Transverse colon (tissue), 4 donors: ENCODE measurements around the gene ANKRD1. TPM values are rescaled to one million over a fixed set of nuclear protein-coding genes. Genes with fewer than 3 reads are reported as not detected.

Source experiments
- DNase-seq: peaks from one replicate; pipeline ENCODE4 v3.0.0-alpha.2; 2019
- H3K27ac ChIP-seq, 4 donors: fragments of 200-600 bp; sonication (generic); 2 replicates each; pipeline ENCODE4 v1.5.1; 2016 to 2018; ENCODE audit warnings: inconsistent platforms in 4 of 4
- H3K27me3 ChIP-seq: fragments of 200-600 bp; sonication (generic); 2 replicates; pipeline ENCODE4 v1.5.1; 2017; ENCODE audit warnings: inconsistent platforms
- H3K36me3 ChIP-seq, 4 donors: fragments of 200-600 bp; sonication (generic); 2 replicates each; pipeline ENCODE4 v1.5.1; 2017 to 2019; ENCODE audit warnings: inconsistent platforms in 4 of 4
- H3K4me1 ChIP-seq, 4 donors: fragments of 200-600 bp; sonication (generic); 2 replicates each; pipeline ENCODE4 v1.5.1; 2017 to 2020; ENCODE audit warnings: inconsistent platforms in 4 of 4
- H3K4me3 ChIP-seq, 4 donors: fragments of 200-600 bp; sonication (generic); 1 replicate in 1 of 4; 2 replicates in 3 of 4; pipeline versions ENCODE4 v1.5.1 to v1.6.1; 2017 to 2019; ENCODE audit warnings: inconsistent platforms in 4 of 4
- H3K9me3 ChIP-seq, 2 donors: fragments of 200-600 bp; sonication (generic); 2 replicates each; pipeline ENCODE4 v1.5.1; 2017 to 2019; ENCODE audit warnings: inconsistent platforms in 2 of 2
- CTCF ChIP-seq, 5 experiments: fragments of 200-600 bp in 3 of 5; fragments of 450-650 bp in 2 of 5; sonication (generic) in 3 of 5; IDR thresholded peaks; 1 replicate in 2 of 5; 2 replicates in 3 of 5; pipeline ENCODE4 v1.5.1; 2016 to 2017; ENCODE audit warnings: antibody characterized with exemption in 5 of 5, inconsistent platforms in 3 of 5, mild to moderate bottlenecking in 2 of 5, moderate library complexity in 1 of 5
- EP300 ChIP-seq: sonication (generic); formaldehyde crosslinking; IDR thresholded peaks from one replicate; pipeline ENCODE4 v1.6.1; 2017; ENCODE audit warnings: antibody characterized with exemption, low read depth
- POLR2A ChIP-seq: fragments of 450-650 bp; IDR thresholded peaks from one replicate; pipeline ENCODE4 v1.6.1; 2016; ENCODE audit warnings: antibody characterized with exemption, mild to moderate bottlenecking, moderate library complexity
- POLR2AphosphoS5 ChIP-seq, 3 donors: sonication (generic); formaldehyde crosslinking; IDR thresholded peaks; one replicate each; pipeline ENCODE4 v1.6.1; 2016; ENCODE audit warnings: antibody characterized with exemption in 3 of 3
- WGBS, 2 donors: methylation state at CpG; one replicate each; pipeline ENCODE4 v1.1.5; 2018; ENCODE audit warnings: low coverage in 1 of 2; 5-methylcytosine and 5-hydroxymethylcytosine counted together
- in situ Hi-C, 4 donors: fragments of 200-750 bp; cut with MboI; loops; one replicate each; pipeline versions ENCODE4 v1.15.0 to v1.15.1; 2017; ENCODE audit warnings: low sequenced_read_pairs in 3 of 4, low pct_ligation_motif_present in 1 of 4, low pct_unique_long_range_greater_than_20kb in 1 of 4
- intact Hi-C: fragments of 100-400 bp; cut with DNase I; formaldehyde crosslinking; loops from one replicate; pipeline ENCODE4 v1.15.1; 2023; ENCODE audit warnings: low total_unique reads
- total RNA-seq, 4 donors: library from RNA; depleted of rRNA; stranded (reverse); fragments of >200 nt; gene quantifications; one replicate each; pipeline ENCODE4 v1.1.0, GENCODE V29; 2016

Gene ANKRD1
- total RNA-seq, 4 donors from 2014 or later: not detected

DNA sequence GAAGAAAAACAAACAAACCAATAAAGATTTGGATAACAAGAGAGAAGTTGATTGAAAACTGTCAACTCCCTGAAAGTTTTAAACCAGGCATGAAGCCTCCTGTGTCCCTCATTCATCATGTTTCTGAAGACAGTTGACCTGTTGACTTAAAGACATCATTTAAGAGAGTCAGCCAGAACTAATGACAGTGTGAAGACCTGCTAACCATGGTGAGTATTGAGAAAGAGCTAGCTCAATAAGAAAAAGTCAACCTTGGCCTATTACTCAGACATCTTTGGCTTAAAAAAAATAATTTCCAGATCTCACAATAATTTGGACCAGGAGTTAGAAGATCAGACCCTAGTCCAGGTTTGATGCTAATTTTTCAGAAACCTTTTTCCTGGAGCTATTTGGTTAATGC is 45.3 kb upstream of the ANKRD1 start:
- Histone ChIP-seq H3K36me3 (no peaks in the 10 kb centered on the region), H3K9me3 (no peaks in the 10 kb centered on the region), H3K4me1 (no peaks in the 10 kb centered on the region), H3K27me3 (no peaks in the 10 kb centered on the region), H3K27ac (no peak overlapping the region), H3K4me3 (no peak overlapping the region)
- in situ Hi-C loops (no loop called here), intact Hi-C loops (no loop called here)
- TF ChIP-seq CTCF (IDR thresholded peaks at IDR 0.05) (no peak), POLR2A (no peak), POLR2AphosphoS5 (IDR thresholded peaks at IDR 0.05) (no peak), EP300 (no peak)
- no peak for DNase-seq

DNA sequence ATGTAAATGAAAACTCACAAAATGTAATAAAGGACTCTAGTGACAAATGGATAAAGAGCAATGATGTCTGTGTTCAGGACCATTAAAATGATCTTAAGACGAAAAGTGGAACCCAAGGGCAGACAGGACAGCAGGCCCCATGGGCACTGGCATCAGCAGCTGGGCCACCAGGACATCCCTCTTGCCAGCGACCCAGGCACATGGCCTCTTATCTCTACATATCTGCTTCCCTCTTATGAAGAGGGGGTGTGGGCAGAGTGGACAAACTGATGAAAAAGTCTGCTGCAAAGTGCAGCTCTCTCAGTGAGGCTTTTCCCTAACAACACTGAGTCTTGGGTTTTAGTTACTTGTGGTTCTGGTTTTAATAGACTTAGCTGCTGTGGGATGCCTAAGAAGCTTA is 44.8 kb upstream of the ANKRD1 start:
- H3K36me3 ChIP-seq: no peaks in the 10 kb centered on the region
- no peak overlapping the region for H3K4me3 ChIP-seq
- no peak overlapping the region for H3K27ac ChIP-seq
- H3K4me1 ChIP-seq: no peaks in the 10 kb centered on the region
- H3K27me3 ChIP-seq: no peaks in the 10 kb centered on the region
- in situ Hi-C loops: no loop called here
- no peak for TF ChIP-seq EP300
- no peak for TF ChIP-seq POLR2AphosphoS5 (IDR thresholded peaks at IDR 0.05)
- no peak for TF ChIP-seq POLR2A
- no peak for TF ChIP-seq CTCF (IDR thresholded peaks at IDR 0.05)
- H3K9me3 ChIP-seq: no peaks in the 10 kb centered on the region
- 70 to 83% methylated on average over 2 of the region's 2 CpGs for WGBS, 2 donors
- no peak for DNase-seq
- intact Hi-C loops: no loop called here

DNA sequence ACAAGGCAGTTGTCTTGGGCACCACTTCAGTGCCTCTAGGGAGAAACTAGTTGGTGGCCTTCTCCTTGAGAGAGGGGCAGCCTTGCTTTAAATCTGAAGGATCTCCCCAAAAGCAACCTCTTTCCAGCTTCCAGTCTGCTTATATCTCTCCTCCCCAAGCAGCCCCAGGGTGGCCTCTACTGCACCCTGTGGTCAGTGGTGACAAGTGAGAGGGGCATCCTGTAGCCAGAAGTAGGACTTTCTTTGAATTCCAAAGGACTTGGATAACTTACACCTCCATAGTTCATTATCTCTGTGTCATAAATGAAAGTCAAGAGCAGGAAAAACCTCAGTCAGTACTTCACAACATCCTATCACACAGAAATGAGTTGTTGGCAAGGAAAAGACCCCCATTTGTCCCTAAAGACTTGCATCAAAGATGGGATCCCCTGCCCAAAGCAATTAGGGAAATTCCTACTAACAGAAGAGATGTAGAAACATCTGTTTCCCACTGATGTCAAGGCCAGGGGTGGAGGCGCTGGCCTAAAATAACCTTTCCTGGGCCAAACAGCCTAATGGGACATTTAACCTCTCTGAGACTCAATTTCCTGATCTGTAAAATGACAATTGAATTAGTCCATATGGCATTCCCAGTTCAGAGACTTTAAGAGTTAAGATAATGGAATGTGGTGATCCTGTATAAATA is 44.0 kb upstream of the ANKRD1 start:
- H3K36me3 ChIP-seq: no peaks in the 10 kb centered on the region
- H3K27me3 ChIP-seq: no peaks in the 10 kb centered on the region
- no peaks in the 10 kb centered on the region for H3K4me1 ChIP-seq
- intact Hi-C loops (no loop called here), in situ Hi-C loops (no loop called here)
- TF ChIP-seq POLR2AphosphoS5 (IDR thresholded peaks at IDR 0.05): no peak
- TF ChIP-seq CTCF (IDR thresholded peaks at IDR 0.05): no peak
- no peak for TF ChIP-seq POLR2A
- TF ChIP-seq EP300: no peak
- no peaks in the 10 kb centered on the region for H3K9me3 ChIP-seq
- 70% methylated on average over 1 of the region's 1 CpG; no CpG with 5 or more reads in 1 of the 2 donors for WGBS, 2 donors
- no peak for DNase-seq
- no peak overlapping the region for H3K27ac ChIP-seq
- no peak overlapping the region for H3K4me3 ChIP-seq

DNA sequence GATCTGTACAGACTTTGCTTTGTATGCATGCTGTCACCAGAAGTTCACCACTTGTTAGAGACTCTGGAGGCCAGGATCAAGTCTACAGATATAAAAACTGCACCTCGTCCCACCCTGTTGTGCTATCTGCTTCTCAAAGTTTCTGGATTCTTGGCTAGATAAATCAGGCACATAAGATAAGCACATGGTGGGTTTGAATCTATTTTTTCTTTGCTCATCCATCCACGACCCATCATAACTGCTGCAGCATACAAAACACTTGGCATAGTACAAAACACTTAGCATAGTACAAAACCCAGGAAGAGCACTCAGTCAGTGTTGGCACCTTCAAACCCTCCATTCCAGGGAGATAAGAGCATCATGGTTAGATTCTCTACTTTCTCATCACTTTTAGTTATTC is 42.4 kb upstream of the ANKRD1 start:
- in situ Hi-C loops: no loop called here
- TF ChIP-seq CTCF (IDR thresholded peaks at IDR 0.05) (no peak), POLR2A (no peak), POLR2AphosphoS5 (IDR thresholded peaks at IDR 0.05) (no peak), EP300 (no peak)

More for the DNA sequence above, 42.4 kb upstream of the ANKRD1 start:
- 50 to 77% methylated on average over 1 to 2 of the region's 2 CpGs for WGBS, 2 donors
- no peaks in the 10 kb centered on the region for H3K36me3 ChIP-seq
- no peak for DNase-seq
- intact Hi-C loops: no loop called here
- H3K27ac ChIP-seq: no peak overlapping the region
- H3K9me3 ChIP-seq: no peaks in the 10 kb centered on the region
- no peak overlapping the region for H3K4me3 ChIP-seq
- H3K4me1 ChIP-seq: no peaks in the 10 kb centered on the region
- H3K27me3 ChIP-seq: no peaks in the 10 kb centered on the region
